Measurements from ENCODE around the gene TXNRD1.
A peak's percentile ranks its signal among the peaks of the same experiment; 100 is the strongest.
"Not testable (repeated sequence)": the region's sequence is repeated elsewhere in the genome, so short reads cannot be mapped to it uniquely, and the experiment has no call there.

The TXNRD1 gene

DNA sequence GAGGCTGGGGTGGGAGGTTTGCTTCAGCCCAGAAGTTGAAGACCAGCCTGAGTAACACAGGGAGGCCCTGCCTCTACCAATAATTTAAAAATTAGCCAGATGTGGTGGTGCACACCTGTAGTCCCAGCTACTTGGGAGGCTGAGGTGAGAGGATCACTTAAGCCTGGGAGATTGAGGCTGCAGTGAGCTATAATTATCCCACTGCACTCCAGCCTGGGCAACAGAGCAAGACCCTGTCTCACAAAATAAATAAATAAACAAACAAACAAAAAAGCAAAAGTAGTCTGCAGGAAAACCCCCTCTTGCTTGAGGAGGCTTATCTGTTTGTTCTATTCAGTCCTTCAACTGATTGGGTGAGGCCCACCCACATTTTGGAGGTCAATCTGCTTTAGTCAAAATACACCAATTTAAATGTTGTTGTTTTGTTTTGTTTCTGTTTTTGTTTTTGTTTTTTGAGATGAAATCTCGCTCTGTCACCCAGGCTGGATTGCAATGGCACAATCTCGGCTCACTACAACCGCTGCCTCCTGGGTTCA is 24.9 kb upstream of the TXNRD1 start:
- no peak for DNase-seq (ENCODE audit: low read depth in 3 of 3, low spot score in 1 of 3)

DNA sequence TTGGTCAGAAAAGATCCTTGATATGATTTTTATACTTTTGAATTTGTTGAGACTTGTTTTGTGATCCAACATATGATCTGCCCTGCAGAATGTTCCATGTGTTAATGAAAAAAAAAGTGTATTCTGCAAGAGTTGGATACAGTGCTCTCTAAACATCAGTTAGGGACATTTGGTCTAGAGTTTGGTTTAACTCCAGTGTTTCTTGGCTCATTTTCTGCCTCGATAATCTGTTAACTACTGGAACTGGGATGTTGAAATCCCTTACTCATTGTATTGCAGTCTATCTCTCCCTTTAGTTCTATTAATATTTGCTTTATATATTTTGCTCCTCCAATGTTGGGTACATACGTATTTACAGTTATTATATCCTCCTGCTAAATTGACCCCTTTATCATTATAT is 18.3 kb upstream of the TXNRD1 start:
- DNase-seq (ENCODE audit: low read depth in 3 of 3, low spot score in 1 of 3): no peak

DNA sequence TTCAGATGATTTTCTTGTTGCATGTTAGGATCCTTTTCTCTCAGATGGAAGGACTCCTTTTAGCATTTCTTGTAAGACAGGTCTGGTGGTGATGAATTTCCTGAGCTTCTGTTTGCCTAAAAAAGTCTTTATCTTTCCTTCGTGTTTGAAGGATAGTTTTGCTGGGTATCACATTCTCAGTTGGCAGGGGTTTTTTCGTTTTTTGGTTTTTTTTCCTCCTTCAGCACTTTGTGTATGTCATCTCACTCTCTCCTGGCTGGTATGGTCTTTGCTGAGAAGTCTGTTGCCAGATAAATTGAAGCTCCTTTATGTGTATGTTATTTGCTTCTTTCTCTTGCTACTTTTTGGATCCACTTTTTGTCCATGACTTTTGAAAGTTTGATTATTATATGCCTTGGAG is 15.6 kb upstream of the TXNRD1 start:
- DNase-seq (ENCODE audit: low read depth in 3 of 3, low spot score in 1 of 3): no peak

DNA sequence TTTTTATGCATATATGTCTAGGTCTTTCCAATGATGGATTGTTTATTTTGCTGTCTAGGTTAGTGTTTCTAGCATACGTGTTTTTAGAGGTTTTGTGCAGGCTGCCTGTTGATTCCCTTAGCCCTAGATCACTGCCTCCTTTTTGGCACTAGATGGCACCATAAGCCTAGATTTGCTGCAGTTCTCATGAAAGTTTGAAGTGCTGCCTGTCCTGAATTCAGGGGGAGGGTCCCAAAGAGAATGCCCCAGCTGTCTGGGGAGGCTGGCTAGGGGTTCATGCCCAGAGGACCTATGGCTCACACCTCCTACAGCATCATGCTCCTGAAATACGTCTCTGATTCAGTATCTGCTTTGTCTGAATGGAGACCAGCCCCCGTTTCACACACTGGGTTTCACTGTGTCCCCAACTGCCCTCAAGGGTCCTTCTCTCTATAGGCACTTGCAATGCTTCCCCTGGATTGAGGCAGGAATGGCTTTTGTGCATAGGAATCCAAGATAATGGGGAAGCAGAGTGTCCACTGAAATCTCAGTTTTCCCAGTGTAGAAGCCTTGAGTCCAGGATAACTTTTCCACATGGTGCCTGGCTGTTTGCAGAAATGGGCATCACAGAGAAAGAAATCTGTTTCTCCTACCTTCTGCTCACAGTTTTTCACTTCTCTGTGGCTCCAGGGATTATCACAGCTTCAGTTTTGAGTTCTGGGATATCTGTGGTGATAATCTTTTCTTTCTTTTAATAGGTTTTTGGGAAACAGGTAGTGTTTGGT is 14.2 kb upstream of the TXNRD1 start:
- DNase-seq (ENCODE audit: low read depth in 3 of 3, low spot score in 1 of 3): peak in 2 of 3 donors; percentile 21 to 24

DNA sequence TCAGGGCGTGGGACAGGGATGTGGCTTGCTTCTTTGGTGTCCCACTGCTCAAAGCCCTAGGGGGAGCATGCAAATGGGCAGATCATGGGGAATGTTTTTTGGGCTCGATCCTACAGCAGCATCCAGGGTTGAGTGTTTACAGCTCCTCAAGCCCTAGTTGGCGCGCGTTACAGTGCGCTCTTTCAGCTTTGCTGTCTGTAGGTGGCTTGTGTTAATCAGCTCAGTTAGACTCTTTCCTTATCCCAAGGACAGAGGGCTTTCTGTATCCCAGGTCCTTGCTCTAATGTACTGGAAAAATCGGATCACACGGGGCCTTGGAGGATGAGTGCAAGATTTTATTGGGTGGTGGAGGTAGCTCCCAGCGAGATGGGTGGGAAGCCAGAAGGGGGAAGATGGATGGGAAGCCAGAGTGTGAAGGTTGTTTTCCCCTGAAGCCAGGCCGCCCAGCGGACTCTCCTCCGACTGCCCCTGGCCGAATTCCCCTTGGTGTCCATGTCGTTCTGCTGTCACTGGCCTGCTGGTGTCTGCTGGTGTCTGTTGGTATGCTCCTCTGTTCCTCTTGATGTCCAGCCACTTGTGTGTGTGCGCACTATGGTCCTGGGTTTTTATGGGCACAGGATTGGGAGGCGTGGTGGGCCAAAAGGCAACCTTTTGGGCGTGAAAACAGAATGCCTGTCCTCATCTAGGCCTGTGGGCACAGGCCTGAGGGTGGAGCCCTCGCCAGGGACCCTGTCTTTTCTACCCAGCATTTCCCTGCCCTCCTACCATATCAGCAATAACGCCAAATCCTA is 10.7 kb upstream of the TXNRD1 start:
- DNase-seq (ENCODE audit: low read depth in 3 of 3, low spot score in 1 of 3): no peak

DNA sequence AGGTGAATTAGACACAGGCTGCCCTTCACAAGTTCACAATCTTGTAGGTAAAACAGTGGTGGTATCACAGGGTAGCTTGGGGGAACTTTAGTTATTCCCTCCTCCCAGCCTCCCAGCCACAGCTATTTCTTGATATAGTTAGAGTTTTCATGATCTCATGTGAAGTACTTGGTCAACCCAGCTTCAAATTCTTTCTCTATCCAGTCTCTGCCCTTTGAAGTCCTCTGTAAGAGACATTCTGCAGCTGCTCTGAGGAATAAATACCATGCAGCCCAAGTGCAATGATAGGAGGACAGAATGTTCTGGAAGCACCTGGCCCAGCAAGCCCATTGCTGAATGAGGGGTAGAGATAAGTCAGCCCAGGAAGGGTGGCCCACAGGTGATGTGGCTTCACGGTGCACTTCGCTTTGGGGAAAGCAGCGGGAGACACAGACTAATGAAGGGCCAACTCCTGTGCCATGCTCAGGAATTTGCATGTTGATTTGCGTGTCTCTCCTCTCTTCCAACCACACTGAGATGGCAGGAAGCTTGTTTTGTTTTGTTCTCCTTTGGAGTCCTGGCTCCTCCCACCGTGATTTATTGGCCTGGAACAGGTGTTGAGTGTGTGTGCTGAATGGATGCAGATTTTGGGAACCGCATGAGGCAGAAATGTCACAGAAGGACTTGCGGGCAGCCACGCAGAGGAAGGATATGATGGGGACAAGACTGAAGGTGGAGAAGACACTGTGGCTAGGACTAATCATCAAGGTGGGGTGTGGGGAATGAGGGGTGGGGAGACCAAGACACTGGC is 8.0 kb upstream of the TXNRD1 start:
- DNase-seq (ENCODE audit: low read depth in 3 of 3, low spot score in 1 of 3): no peak

DNA sequence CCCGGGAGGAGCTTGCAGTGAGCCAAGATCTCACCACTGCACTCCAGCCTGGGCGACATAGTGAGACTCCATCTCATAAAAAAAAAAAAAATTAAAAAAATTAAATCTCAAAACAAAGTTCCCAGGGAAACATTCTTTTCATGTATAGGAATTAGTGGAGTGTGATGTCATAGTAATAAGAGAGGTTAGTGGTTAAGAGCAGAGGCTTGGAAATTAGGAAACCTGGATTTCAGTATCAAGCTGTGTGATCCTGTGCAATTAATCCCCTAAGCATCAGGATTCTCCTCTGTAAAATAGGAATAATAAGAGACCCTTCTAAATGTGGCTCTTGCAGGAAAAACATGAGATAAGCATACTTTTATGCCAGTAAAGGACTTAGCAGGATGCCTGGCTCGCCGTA is 3.1 kb upstream of the TXNRD1 start:
- DNase-seq (ENCODE audit: low read depth in 3 of 3, low spot score in 1 of 3): no peak

DNA sequence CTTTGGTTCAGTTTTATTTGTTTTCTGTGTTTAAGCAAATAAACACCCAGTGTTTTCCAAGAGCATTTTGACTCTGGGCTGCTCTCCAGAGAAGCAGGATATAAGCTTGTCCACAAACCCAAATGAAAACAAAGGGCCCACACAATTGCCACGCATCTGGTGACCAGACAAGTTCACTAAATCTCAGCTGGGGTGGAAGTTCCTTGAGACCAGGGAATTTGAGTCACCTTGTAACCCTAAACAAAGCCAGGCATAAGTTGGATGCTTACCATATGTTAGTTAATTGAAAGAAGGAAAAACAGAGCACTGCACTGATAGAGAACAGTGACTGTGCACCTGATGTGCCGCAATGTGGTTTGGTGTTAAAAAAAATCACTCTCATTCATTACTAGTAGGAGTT is 1.6 kb upstream of the TXNRD1 start:
- DNase-seq (ENCODE audit: low read depth in 3 of 3, low spot score in 1 of 3): no peak

DNA sequence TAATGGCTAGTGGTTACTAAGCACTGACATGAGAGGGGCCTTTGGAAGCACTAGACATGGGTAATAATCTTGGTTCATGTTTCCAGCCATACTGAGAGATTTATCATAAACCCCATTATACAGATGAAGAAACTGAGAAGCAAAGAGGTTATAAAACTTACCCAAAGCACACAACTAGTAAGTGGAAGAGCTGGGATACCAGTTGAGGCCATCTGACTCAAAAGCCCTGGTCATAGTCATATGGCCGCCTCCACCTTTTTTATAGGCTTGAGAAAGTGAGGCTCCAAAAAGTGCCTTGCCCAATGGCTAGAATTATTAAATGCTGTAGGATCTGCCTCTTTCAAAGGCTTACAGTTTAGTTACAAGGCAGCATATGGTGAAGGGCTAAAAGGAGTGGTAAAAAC is 944 bp downstream of the TXNRD1 start:
- DNase-seq (ENCODE audit: low read depth in 3 of 3, low spot score in 1 of 3): no peak

DNA sequence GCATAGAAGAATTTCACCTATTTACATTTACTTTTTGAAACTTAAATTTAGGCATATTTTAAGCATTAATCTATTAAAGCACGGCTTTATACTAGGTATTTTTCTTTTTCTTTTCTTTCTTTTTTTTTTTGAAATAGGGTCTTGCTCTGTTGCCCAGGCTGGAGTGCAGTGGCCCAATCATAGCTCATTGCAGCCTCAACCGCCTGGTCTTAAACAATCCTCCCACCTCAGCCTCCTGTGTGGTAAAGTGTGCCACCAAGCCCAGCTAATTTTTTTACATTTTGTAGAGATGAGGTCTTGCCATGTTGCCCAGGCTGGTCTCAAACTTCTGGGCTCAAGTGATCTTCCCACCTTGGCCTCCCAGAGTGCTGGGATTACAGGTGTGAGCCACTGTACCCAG is 2.9 kb downstream of the TXNRD1 start:
- not testable (repeated sequence) for DNase-seq (ENCODE audit: low read depth in 3 of 3, low spot score in 1 of 3)

DNA sequence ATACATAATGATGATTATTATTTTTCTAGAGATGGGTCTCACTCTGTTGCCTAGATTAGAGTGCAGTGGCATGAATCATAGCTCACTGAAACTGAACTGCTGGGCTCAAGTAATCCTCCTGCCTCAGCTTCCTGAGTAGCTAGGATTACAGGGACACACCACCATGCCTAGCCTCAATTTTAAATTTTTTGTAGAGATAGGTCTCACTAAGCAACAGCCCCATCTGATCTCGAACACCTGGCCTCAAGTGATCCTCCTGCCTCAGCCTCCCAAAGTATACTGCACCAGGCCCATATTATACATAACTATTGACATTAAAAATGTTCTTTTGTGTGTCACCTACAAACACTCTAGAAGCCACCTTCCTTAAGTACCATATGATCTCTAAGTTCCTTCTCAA is 3.4 kb downstream of the TXNRD1 start:
- DNase-seq (ENCODE audit: low read depth in 3 of 3, low spot score in 1 of 3): no peak

DNA sequence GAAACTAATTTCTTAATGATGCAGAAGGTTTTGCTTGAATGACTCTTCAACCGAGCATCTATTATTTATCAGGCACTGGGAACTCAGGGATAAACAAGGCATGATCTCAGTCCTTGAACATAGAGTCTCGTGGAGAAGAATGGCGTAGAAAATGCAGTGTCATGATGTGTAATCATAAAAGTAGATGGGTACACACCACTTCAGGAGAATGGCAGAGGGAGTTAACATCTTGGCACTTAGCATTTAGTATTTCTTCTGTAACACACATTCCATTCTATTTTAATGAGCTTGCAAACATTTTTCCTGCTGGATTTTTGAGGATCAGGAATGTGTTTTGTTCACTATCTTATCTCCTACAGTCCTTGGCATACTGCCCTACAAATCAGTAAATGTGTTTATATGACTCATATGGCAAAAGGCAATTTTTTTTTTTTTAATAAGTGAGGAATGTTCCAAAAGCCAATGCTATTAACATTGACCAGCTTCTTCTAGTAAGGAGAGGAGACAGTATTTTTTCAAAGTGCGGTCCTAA is 3.8 kb downstream of the TXNRD1 start:
- no peak for DNase-seq (ENCODE audit: low read depth in 3 of 3, low spot score in 1 of 3)

DNA sequence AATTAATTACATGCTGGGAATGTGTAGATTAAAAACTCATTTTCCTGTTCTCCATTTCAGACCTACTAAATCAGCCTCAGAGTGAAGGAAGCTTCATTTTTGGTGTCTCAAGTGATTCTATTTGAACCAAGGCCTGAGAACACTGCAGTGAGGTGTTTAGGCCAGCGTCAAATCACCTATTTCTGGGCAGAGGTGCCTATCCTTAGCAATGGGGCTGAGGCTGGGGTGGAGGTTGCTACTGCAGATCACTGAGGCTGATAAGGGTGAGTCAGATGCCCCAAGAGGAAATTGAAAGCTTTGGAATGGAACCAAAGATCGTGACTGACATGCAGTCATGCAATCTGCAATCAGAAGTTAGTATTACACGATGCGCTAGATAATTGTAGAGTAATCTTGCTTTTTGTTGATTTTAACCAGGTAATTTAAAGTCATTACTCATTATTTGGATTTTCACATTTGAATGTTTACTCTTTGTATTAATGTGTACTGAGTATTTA is 4.4 kb downstream of the TXNRD1 start:
- peak; percentile 9 to 27 (median 24) for DNase-seq (ENCODE audit: low read depth in 3 of 3, low spot score in 1 of 3)

DNA sequence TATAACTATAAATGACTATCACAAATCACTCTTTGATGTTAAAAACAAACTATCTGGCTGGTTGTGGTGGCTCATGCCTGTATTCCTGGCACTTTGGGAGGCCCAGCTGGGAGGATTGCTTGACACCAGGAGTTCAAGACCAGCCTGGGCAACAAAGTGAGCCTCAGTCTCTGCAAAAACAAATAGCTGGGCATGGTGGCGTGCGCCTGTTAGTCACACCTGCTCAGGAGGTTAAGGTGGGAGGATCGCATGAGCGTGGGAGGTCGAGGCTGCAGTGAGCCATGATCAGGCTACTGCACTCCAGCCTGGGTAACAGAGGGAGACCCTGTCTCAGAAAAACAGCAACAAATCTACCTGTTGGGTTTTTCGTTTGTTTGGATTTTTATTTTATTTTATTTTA is 5.4 kb downstream of the TXNRD1 start:
- DNase-seq (ENCODE audit: low read depth in 3 of 3, low spot score in 1 of 3): peak in 1 of 3 donors; percentile 5

DNA sequence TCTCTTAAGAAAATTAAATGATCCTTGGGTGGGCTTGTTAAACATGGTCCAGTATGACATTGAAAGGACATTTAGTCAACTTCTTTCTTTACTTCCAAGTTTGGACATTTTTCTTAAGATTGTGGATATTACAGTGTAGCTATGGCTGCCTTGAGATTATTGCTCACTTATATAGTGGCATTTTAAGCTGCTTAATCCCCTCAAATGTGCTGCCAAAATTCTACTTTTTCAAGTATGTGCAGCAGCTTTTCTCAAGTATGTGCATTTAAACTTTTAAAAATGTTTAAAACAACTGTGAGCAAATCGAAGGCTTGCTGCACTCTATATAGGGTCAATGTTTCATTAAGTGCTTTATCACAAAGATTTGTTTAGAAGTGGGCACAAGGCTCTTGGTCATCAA is 7.4 kb downstream of the TXNRD1 start:
- no peak for DNase-seq (ENCODE audit: low read depth in 3 of 3, low spot score in 1 of 3)

DNA sequence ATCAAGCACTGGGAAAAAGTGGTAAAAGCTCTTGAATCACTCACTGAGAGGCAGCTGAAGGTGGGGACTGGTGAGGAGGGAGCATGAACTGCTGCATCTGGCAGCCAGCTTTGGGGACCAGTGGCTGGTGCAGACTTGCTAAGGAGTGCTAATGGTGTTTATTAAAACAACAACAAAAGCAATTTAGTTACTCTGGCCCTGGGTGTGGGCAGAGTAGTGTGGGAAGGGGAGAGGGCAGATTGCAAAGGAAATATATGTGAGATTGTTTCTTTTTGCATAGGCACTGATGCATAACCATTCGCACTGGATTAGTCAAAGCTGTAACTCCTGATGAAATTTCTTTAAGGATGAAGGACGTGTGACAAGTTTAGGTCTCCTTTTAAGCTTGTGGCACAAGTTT is 8.1 kb downstream of the TXNRD1 start:
- no peak for DNase-seq (ENCODE audit: low read depth in 3 of 3, low spot score in 1 of 3)

DNA sequence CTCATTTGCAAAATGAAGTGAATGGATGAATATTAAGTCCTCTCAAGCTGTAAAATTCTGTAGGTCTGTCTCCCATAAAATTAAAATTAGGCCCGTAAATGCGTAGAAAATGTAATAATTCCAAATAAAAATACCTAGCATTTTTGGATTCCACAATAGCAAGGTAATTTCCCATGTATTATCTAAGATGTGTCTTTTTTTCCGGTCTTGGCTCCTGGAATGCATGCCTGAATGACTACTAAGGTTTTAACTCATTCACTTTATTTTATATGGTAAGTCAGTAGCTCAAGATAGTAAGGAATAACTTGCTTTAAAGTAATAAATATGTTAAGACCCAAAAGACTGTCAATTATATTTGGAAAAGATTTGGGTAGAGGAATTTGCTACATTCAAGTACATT is 11.1 kb downstream of the TXNRD1 start:
- DNase-seq (ENCODE audit: low read depth in 3 of 3, low spot score in 1 of 3): no peak

DNA sequence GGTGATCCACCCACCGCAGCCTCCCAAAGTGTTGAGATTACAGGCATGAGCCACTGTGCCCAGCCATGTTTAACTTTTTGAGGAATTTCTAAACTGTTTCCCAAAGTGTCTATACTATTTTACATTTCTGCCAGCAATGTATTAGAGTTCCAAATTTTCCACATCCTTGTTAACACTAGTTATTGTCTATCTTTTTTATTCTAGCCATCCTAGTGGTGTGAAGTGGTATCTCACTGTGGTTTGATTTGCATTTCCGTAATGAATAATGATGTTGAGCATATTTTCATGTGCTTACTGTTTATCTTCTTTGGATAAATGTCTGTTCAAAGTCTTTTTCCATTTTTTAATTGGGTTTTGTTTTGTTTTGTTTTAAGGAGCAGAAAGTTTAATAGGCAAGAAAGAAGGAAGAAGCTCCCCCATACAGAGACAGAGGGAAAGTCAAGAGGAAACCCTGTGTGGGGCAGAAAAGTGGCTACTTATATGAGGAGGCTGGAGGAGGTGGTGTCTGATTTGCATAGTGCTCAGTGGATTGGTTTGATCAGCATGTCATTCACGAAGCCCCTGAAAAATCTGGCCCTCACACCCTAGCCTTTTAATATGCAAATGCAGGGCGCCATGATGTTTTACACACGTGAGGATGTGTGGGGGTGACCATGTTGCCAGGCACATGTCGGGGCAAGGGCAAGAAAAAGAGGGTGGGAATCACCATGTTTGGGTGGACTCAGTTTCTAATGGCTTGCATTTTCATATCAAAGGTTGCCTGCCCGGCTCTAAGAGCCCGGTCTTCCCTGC is 14.9 kb downstream of the TXNRD1 start:
- no peak for DNase-seq (ENCODE audit: low read depth in 3 of 3, low spot score in 1 of 3)

DNA sequence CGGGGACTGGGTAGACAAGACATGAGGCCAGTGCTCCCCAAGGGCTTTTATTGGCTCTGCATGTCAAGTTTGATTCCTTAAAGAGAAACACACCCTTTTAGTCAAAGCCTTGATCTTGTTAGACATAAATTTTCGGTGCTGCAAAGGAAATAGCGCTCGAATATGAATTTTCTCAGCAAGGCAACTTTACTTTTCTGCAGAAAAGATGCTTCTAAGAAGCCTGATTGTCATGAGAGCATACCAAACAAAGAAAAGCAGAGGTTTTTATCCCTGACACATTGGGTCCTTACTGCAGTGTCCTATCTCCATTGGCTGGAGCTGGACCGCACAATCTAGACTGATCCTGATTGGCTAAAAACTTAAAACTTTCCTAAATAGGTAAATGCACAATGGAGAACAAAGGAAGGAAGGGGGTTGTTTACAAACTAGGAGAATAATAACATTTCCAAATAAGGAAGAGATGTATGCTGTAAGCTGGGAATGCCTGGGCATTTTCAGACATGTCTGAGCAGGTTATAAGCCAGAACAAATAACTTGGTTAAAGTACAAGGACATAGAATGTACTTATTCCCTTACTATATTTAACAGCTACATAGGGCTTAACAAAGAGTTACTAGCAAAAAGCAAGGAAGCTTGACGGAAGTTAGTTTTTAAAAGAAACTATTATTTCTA is 17.2 kb downstream of the TXNRD1 start:
- no peak for DNase-seq (ENCODE audit: low read depth in 3 of 3, low spot score in 1 of 3)
